Measurements from ENCODE around the gene MMP20.

- TF ChIP-seq MAX (IDR thresholded peaks at IDR 0.05; ENCODE audit: insufficient read depth, insufficient read length) (no peak), POLR2A (IDR thresholded peaks at IDR 0.05; ENCODE audit: low read depth, low read length) (no peak), POLR2AphosphoS5 (IDR thresholded peaks at IDR 0.05; ENCODE audit: insufficient read depth, low read depth, low read length) (no peak)
- TF ChIP-seq, protein P1, sequence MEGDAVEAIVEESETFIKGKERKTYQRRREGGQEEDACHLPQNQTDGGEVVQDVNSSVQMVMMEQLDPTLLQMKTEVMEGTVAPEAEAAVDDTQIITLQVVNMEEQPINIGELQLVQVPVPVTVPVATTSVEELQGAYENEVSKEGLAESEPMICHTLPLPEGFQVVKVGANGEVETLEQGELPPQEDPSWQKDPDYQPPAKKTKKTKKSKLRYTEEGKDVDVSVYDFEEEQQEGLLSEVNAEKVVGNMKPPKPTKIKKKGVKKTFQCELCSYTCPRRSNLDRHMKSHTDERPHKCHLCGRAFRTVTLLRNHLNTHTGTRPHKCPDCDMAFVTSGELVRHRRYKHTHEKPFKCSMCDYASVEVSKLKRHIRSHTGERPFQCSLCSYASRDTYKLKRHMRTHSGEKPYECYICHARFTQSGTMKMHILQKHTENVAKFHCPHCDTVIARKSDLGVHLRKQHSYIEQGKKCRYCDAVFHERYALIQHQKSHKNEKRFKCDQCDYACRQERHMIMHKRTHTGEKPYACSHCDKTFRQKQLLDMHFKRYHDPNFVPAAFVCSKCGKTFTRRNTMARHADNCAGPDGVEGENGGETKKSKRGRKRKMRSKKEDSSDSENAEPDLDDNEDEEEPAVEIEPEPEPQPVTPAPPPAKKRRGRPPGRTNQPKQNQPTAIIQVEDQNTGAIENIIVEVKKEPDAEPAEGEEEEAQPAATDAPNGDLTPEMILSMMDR (IDR thresholded peaks at IDR 0.05; ENCODE audit: extremely low read depth in 1 of 2, insufficient read depth in 1 of 2, low read depth in 1 of 2, low read length in 2 of 2): no peak
Measured at GRCh38 chr11:102604011-102604410, 21.1 kb downstream of the MMP20 start.

Data from endothelial cell of umbilical vein (primary cell).